Hepatic stellate cell (primary cell): ENCODE results near the gene ASAP3.
A peak's percentile ranks its signal among the peaks of the same experiment; 100 is the strongest.
"Not testable (repeated sequence)": the region's sequence is repeated elsewhere in the genome, so short reads cannot be mapped to it uniquely, and the experiment has no call there.

Source experiments
- DNase-seq: peaks from one replicate; pipeline ENCODE4 v3.0.0; 2011; ENCODE audit warnings: low spot score

The ASAP3 gene

GRCh38 chr1:23394684-23395083 lies 89.3 kb downstream of the ASAP3 start:
- DNase-seq = peak; percentile 79

- DNase-seq = peak; percentile 91
Measured at GRCh38 chr1:23394181-23394580, 89.8 kb downstream of the ASAP3 start.

- peak; percentile 75 for DNase-seq
Measured at GRCh38 chr1:23393706-23394105, 90.3 kb downstream of the ASAP3 start.

- DNase-seq = no peak
Measured at GRCh38 chr1:23392125-23392855, 91.7 kb downstream of the ASAP3 start.

GRCh38 chr1:23389837-23390321 lies 94.1 kb downstream of the ASAP3 start:
- no peak for DNase-seq

GRCh38 chr1:23387494-23387893 lies 96.5 kb downstream of the ASAP3 start:
- DNase-seq = no peak

- DNase-seq = no peak
Measured at GRCh38 chr1:23385119-23385621, 98.8 kb downstream of the ASAP3 start.

- DNase-seq = peak; percentile 53
Measured at GRCh38 chr1:23384312-23385058, 99.5 kb downstream of the ASAP3 start.

- DNase-seq = no peak
Measured at GRCh38 chr1:23383577-23384311, 100.2 kb downstream of the ASAP3 start.

- no peak for DNase-seq
Measured at GRCh38 chr1:23381233-23381885, 102.6 kb downstream of the ASAP3 start.

GRCh38 chr1:23380719-23381118 lies 103.3 kb downstream of the ASAP3 start:
- no peak for DNase-seq

GRCh38 chr1:23380236-23380635 lies 103.7 kb downstream of the ASAP3 start:
- not testable (repeated sequence) for DNase-seq
